Endothelial cell of umbilical vein (primary cell): ENCODE measurements around the gene SURF6. TPM values are rescaled to one million over a fixed set of nuclear protein-coding genes. Genes with fewer than 3 reads are reported as not detected.

Experiments used
- BruUV-seq: library from RNA; stranded (reverse); fragments of 400-500 nt; replicated peaks from 2 replicates; lab custom pipeline; 2021; lab: Mats Ljungman, UMichigan
- CTCF ChIA-PET: fragments of 300-600, 350-600 bp; sonication (Branson Sonifier 250); formaldehyde crosslinking; loops from one replicate; lab custom pipeline; 2021; ENCODE audit warnings: antibody characterized with exemption, inconsistent platforms; lab: Charles Lee
- POLR2A ChIA-PET: fragments of 300-600, 350-600 bp; sonication (Branson Sonifier 250); formaldehyde crosslinking; loops from one replicate; lab custom pipeline; 2021; ENCODE audit warnings: antibody characterized with exemption, inconsistent platforms; lab: Charles Lee
- DNase-seq: peaks from one replicate; pipeline ENCODE4 v3.0.0-alpha.2; 2011; ENCODE audit warnings: low read depth, low spot score
- FAIRE-seq: peaks from 2 replicates; lab custom pipeline; 2011; peaks lifted over from hg19 to GRCh38; lab: Jason Lieb, UNC
- H2AFZ ChIP-seq: 2 replicates; pipeline ENCODE4 v1.6.0; 2012; ENCODE audit warnings: low read depth, low read length, control low read depth, inconsistent platforms
- H3K27ac ChIP-seq: 2 replicates; pipeline ENCODE4 v1.5.1; 2011; ENCODE audit warnings: low read depth, mild to moderate bottlenecking, control low read depth, low read length, moderate library complexity; ENCODE audit not compliant: insufficient read depth
- H3K27me3 ChIP-seq, 2 experiments: 2 replicates each; pipeline versions ENCODE4 v1.6.0 to v1.6.1; 2011; ENCODE audit warnings: low read length in 2 of 2, mixed read lengths in 1 of 2; ENCODE audit not compliant: control insufficient read depth in 2 of 2, insufficient read depth in 2 of 2
- H3K36me3 ChIP-seq, 2 experiments: 2 replicates in 1 of 2; 3 replicates in 1 of 2; pipeline ENCODE4 v1.5.1; 2011; ENCODE audit warnings: low read length in 2 of 2, mild to moderate bottlenecking in 1 of 2, moderate library complexity in 1 of 2; ENCODE audit not compliant: control insufficient read depth in 2 of 2, insufficient read depth in 2 of 2; ENCODE audit errors: extremely low read depth in 1 of 2
- H3K4me1 ChIP-seq: 3 replicates; pipeline ENCODE4 v1.5.1; 2011; ENCODE audit warnings: mild to moderate bottlenecking, low read length; ENCODE audit not compliant: control insufficient read depth, insufficient read depth; ENCODE audit errors: extremely low read depth
- H3K4me2 ChIP-seq: 2 replicates; pipeline ENCODE4 v1.6.1; 2011; ENCODE audit warnings: low read length, control low read depth, mixed read lengths; ENCODE audit not compliant: insufficient read depth
- H3K4me3 ChIP-seq, 3 experiments: fragments of 200-600 bp in 1 of 3; sonication (generic), shearing (Covaris generic) in 1 of 3; replicated peaks in 1 of 3; 2 replicates each; pipeline ENCODE4 v1.5.1; 2011 to 2016; ENCODE audit warnings: control low read depth in 3 of 3, low read length in 3 of 3, mild to moderate bottlenecking in 2 of 3, inconsistent platforms in 1 of 3, low read depth in 1 of 3, moderate library complexity in 1 of 3; ENCODE audit not compliant: insufficient read depth in 1 of 3
- H3K79me2 ChIP-seq: 2 replicates; pipeline ENCODE4 v1.6.0; 2012; ENCODE audit warnings: low read length, inconsistent platforms; ENCODE audit not compliant: control insufficient read depth, insufficient read depth
- H3K9ac ChIP-seq: replicated peaks from 2 replicates; pipeline ENCODE3; 2011; ENCODE audit warnings: low read length, control low read depth; ENCODE audit not compliant: insufficient read depth; ENCODE audit errors: extremely low read depth
- H3K9me1 ChIP-seq: replicated peaks from 3 replicates; pipeline ENCODE4 v1.6.0; 2011; ENCODE audit warnings: mild to moderate bottlenecking, low read length; ENCODE audit not compliant: control insufficient read depth, insufficient read depth; ENCODE audit errors: extremely low read depth
- H3K9me3 ChIP-seq: replicated peaks from 2 replicates; pipeline ENCODE4 v1.5.1; 2012; ENCODE audit warnings: low read length, inconsistent platforms; ENCODE audit not compliant: control insufficient read depth, insufficient read depth
- H4K20me1 ChIP-seq: replicated peaks from 2 replicates; pipeline ENCODE3; 2011; ENCODE audit warnings: mild to moderate bottlenecking, low read length; ENCODE audit not compliant: control insufficient read depth, insufficient read depth; ENCODE audit errors: extremely low read depth
- CTCF ChIP-seq, 2 donors: IDR thresholded peaks; 1 replicate in 1 of 2; 2 replicates in 1 of 2; pipeline ENCODE4 v1.5.1; 2011; ENCODE audit warnings: low read length in 2 of 2, mild to moderate bottlenecking in 2 of 2, moderate library complexity in 2 of 2, control low read depth in 1 of 2, inconsistent platforms in 1 of 2, low read depth in 1 of 2; ENCODE audit not compliant: insufficient read depth in 1 of 2; ENCODE audit errors: extremely low read depth in 1 of 2
- EZH2 ChIP-seq: IDR thresholded peaks from 2 replicates; pipeline ENCODE4 v1.6.1; 2012; ENCODE audit warnings: borderline replicate concordance, low read depth, mild to moderate bottlenecking, moderate library complexity, low read length, inconsistent platforms; ENCODE audit not compliant: severe bottlenecking
- FOS ChIP-seq: IDR thresholded peaks from 2 replicates; pipeline ENCODE4 v1.6.1; 2011; ENCODE audit warnings: mild to moderate bottlenecking, low read length, moderate library complexity, borderline replicate concordance; ENCODE audit not compliant: insufficient read depth
- GATA2 ChIP-seq: IDR thresholded peaks from 2 replicates; pipeline ENCODE4 v1.7.0; 2011; ENCODE audit warnings: low read depth, mild to moderate bottlenecking, moderate library complexity, mixed read lengths, low read length; ENCODE audit not compliant: insufficient read length, insufficient read depth
- JUN ChIP-seq: IDR thresholded peaks from 2 replicates; pipeline ENCODE4 v1.6.1; 2011; ENCODE audit warnings: borderline replicate concordance, low read depth; ENCODE audit not compliant: insufficient read length, insufficient read depth
- MYC ChIP-seq: IDR thresholded peaks from one replicate; pipeline ENCODE4 v1.6.1; 2011; ENCODE audit warnings: mild to moderate bottlenecking, low read depth, low read length
- POLR2A ChIP-seq: IDR thresholded peaks from 2 replicates; pipeline ENCODE4 v1.6.1; 2012; ENCODE audit warnings: low read depth, mild to moderate bottlenecking, control low read depth, low read length
- POLR2AphosphoS5 ChIP-seq: IDR thresholded peaks from 2 replicates; pipeline ENCODE4 v1.6.1; 2012; ENCODE audit warnings: low read depth, mild to moderate bottlenecking, control low read depth, low read length, moderate library complexity; ENCODE audit not compliant: insufficient read depth
- dilution Hi-C: fragments of 300-500 bp; cut with MboI; formaldehyde crosslinking; loops from one replicate; pipeline ENCODE4 v1.15.0; 2019; ENCODE audit warnings: low sequenced_read_pairs; ENCODE audit not compliant: extremely low pct_ligation_motif_present
- intact Hi-C: fragments of 100-400 bp; cut with micrococcal nuclease; formaldehyde crosslinking; loops from one replicate; pipeline ENCODE4 v1.10.0; 2022
- polyA plus RNA-seq, 4 experiments: library from polyadenylated mRNA; depleted of rRNA in 3 of 4; stranded (reverse) in 3 of 4; unstranded in 1 of 4; fragments of >200 nt; gene quantifications; 2 replicates each; pipeline versions ENCODE4 v1.2.1 to v1.2.3, GENCODE V29; 2011 to 2012; ENCODE audit warnings: missing spikeins in 1 of 4
- total RNA-seq: library from RNA; stranded (reverse); gene quantifications from 2 replicates; pipeline ENCODE4 v1.2.3, GENCODE V29; 2021
- TF ChIP-seq, protein P1 (sequence below): IDR thresholded peaks from 2 replicates; pipeline ENCODE4 v1.6.1; 2011; ENCODE audit not compliant: insufficient read depth, insufficient read length

Gene SURF6
- total and polyA plus RNA-seq, 2 donors (not counting 3 experiments of a cell fraction or from before 2014, with no cell fraction given): 4.9 to 16.0 TPM

DNA sequence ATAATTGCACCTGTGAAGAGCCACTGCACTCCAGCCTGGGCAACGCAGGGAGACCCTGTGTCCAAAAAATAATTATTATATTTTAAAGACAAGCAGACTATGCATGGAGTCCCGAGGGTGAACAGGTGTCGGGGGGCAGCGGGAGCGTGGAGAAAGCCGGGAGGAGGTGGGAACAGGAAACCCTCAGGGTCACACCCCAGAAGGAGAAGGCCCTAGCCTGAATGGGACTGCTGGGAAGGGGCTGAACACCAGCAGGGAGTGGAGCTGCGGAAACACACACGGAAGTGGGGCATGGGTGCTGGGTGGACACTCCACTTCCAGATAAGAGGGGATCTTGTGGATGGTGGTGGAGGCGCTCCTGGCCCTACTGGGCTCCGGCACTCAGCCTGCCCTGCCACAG lies 12.8 kb downstream of the SURF6 start:
- no peaks in the 10 kb centered on the region for H3K79me2 ChIP-seq
- TF ChIP-seq FOS (no peak), POLR2AphosphoS5 (no peak), GATA2 (no peak), CTCF (IDR thresholded peaks at IDR 0.05; ENCODE audit: extremely low read depth in 1 of 2, insufficient read depth in 1 of 2, low read depth in 1 of 2, low read length in 2 of 2) (no peak), MYC (no peak), EZH2 (no peak), JUN (no peak), POLR2A (no peak)
- TF ChIP-seq, protein P1, sequence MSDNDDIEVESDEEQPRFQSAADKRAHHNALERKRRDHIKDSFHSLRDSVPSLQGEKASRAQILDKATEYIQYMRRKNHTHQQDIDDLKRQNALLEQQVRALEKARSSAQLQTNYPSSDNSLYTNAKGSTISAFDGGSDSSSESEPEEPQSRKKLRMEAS: no peak
- H3K9ac ChIP-seq: no peak overlapping the region
- BruUV-seq: no TSS peak
- H3K36me3 ChIP-seq: no peaks in the 10 kb centered on the region
- intact Hi-C loops: no loop called here
- ChIA-PET POLR2A (no interaction called here), CTCF (interaction anchor here (1.5 kb wide), 1 partner anchor 137 kb away, joined by 4 read pairs; no protein-coding TSS in a partner anchor)
- no peaks in the 10 kb centered on the region for H3K9me1 ChIP-seq
- no peaks in the 10 kb centered on the region for H4K20me1 ChIP-seq
- no peak overlapping the region for H3K4me3 ChIP-seq
- H3K27me3 ChIP-seq: no peaks in the 10 kb centered on the region
- H3K27ac ChIP-seq: no peak overlapping the region
- no peaks in the 10 kb centered on the region for H3K4me1 ChIP-seq
- dilution Hi-C loops: no loop called here
- H3K4me2 ChIP-seq: no peak overlapping the region
- DNase-seq (no peak), FAIRE-seq (no peak)
- no peaks in the 10 kb centered on the region for H3K9me3 ChIP-seq
- no peak overlapping the region for H2AFZ ChIP-seq
